HG02884 (cell line): ENCODE measurements around the gene TFPT.
A peak's percentile ranks its signal among the peaks of the same experiment; 100 is the strongest.
"Not testable (repeated sequence)": the region's sequence is repeated elsewhere in the genome, so short reads cannot be mapped to it uniquely, and the experiment has no call there.

Experiments
- ATAC-seq: cut with Tn5 transposase; IDR thresholded peaks from one replicate; pipeline ENCODE4 v1.9.1; 2021; ENCODE audit warnings: mild to moderate bottlenecking, moderate library complexity; ENCODE audit not compliant: unreplicated experiment

TFPT gene

GRCh38 chr19:54124393-54124792 is 8.9 kb upstream of the TFPT start:
- no peak for ATAC-seq

- ATAC-seq = no peak
Observed at GRCh38 chr19:54123682-54124081, 8.2 kb upstream of the TFPT start.

GRCh38 chr19:54121259-54121658 is 5.8 kb upstream of the TFPT start:
- no peak for ATAC-seq

GRCh38 chr19:54114340-54115108 is 933 bp downstream of the TFPT start:
- no peak for ATAC-seq

GRCh38 chr19:54109651-54110050 is 5.8 kb downstream of the TFPT start:
- ATAC-seq = no peak

GRCh38 chr19:54108496-54108895 is 7.0 kb downstream of the TFPT start:
- ATAC-seq = no peak

- ATAC-seq = no peak
Observed at GRCh38 chr19:54107876-54108490, 7.5 kb downstream of the TFPT start.

- no peak for ATAC-seq
Observed at GRCh38 chr19:54106716-54107115, 8.7 kb downstream of the TFPT start.

- no peak for ATAC-seq
Observed at GRCh38 chr19:54105796-54106195, 9.7 kb downstream of the TFPT start.

GRCh38 chr19:54104998-54105715 is 10.3 kb downstream of the TFPT start:
- no peak for ATAC-seq

GRCh38 chr19:54102421-54103169 is 12.9 kb downstream of the TFPT start, which contains the start of gene NDUFA3:
Gene NDUFA3, plus strand, starts transcription at chr19:54102855. Its CDS starts 24 bp downstream, at chr19:54102879.
- ATAC-seq = peak; percentile 90

GRCh38 chr19:54100561-54100960 is 14.9 kb downstream of the TFPT start, which contains the start of gene OSCAR:
Gene OSCAR, minus strand, starts transcription at chr19:54100803. Its CDS starts 11 bp downstream, at chr19:54100792.
- ATAC-seq = no peak

GRCh38 chr19:54099903-54100255 is 15.6 kb downstream of the TFPT start:
- not testable (repeated sequence) for ATAC-seq

- no peak for ATAC-seq
Observed at GRCh38 chr19:54099190-54099902, 16.1 kb downstream of the TFPT start.

GRCh38 chr19:54096617-54097106 is 18.8 kb downstream of the TFPT start:
- no peak for ATAC-seq

GRCh38 chr19:54095859-54096616 is 19.4 kb downstream of the TFPT start:
- ATAC-seq = not testable (repeated sequence)

- no peak for ATAC-seq
Observed at GRCh38 chr19:54095136-54095858, 20.2 kb downstream of the TFPT start.

- no peak for ATAC-seq
Observed at GRCh38 chr19:54094426-54095000, 20.9 kb downstream of the TFPT start.
